GM10248 (cell line): ENCODE data around the gene PHF3.
"Not testable (repeated sequence)": the region's sequence is repeated elsewhere in the genome, so short reads cannot be mapped to it uniquely, and the experiment has no call there.

ENCODE experiments used
- CTCF ChIA-PET: fragments of 300-600 bp; sonication (Branson Sonifier 250); formaldehyde crosslinking; extraction: SDS; loops from one replicate; lab custom pipeline; 2021; ENCODE audit warnings: antibody characterized with exemption; lab: Yijun Ruan, JAX
- POLR2A ChIA-PET: fragments of 350-650 bp; sonication (Branson Sonifier 250); formaldehyde crosslinking; extraction: SDS; loops from one replicate; lab custom pipeline; 2020; ENCODE audit warnings: antibody characterized with exemption; lab: Yijun Ruan, JAX
- DNase-seq: peaks from one replicate; pipeline ENCODE4 v3.0.0; 2012; ENCODE audit errors: extremely low spot score
- CTCF ChIP-seq: IDR thresholded peaks from 2 replicates; pipeline ENCODE4 v1.5.1; 2012; ENCODE audit warnings: mild to moderate bottlenecking, low read depth; ENCODE audit errors: extremely low read depth, missing control alignments, control extremely low read depth

Gene PHF3

GRCh38 chr6:63740709-63741108 is 105.1 kb downstream of the PHF3 start:
- ChIA-PET POLR2A (no interaction called here), CTCF (interaction anchor here (1.4 kb wide), 1 partner anchor 9 kb away, joined by 3 read pairs; no protein-coding TSS in a partner anchor)
- no peak for DNase-seq
- no peak for TF ChIP-seq CTCF

GRCh38 chr6:63742060-63742459 is 106.5 kb downstream of the PHF3 start:
- ChIA-PET CTCF (interaction anchor here (1.0 to 1.4 kb wide), 3 partner anchors 9 to 17 kb away, joined by 3 to 5 read pairs (median 4); no protein-coding TSS in a partner anchor), POLR2A (interaction anchor here (0.6 kb wide), 1 partner anchor 64 kb away, joined by 4 read pairs; no protein-coding TSS in a partner anchor)
- no peak for TF ChIP-seq CTCF
- DNase-seq = no peak

- POLR2A ChIA-PET = no interaction called here
- TF ChIP-seq CTCF = no peak
- CTCF ChIA-PET = no interaction called here
- no peak for DNase-seq
These were observed 108.1 kb downstream of the PHF3 start for GRCh38 chr6:63743691-63744090.

- POLR2A ChIA-PET = no interaction called here
These were observed 109.2 kb downstream of the PHF3 start for GRCh38 chr6:63744810-63745209.

GRCh38 chr6:63745784-63746183 is 110.2 kb downstream of the PHF3 start:
- CTCF ChIA-PET = interaction anchor here (1.3 kb wide), 1 partner anchor 19 kb away, joined by 3 read pairs; no protein-coding TSS in a partner anchor
- POLR2A ChIA-PET = no interaction called here
- no peak for DNase-seq
- TF ChIP-seq CTCF = no peak

More at GRCh38 chr6:63744810-63745209, 109.2 kb downstream of the PHF3 start:
- no peak for TF ChIP-seq CTCF
- CTCF ChIA-PET = no interaction called here
- no peak for DNase-seq

- no peak for TF ChIP-seq CTCF
- DNase-seq = no peak
- CTCF ChIA-PET = interaction anchor here (1.3 kb wide), 1 partner anchor 9 kb away, joined by 5 read pairs; no protein-coding TSS in a partner anchor
- POLR2A ChIA-PET = no interaction called here
These were observed 114.8 kb downstream of the PHF3 start for GRCh38 chr6:63750400-63750799.

- CTCF ChIA-PET = interaction anchor here (1.3 kb wide), 1 partner anchor 159 kb away, joined by 4 read pairs; no protein-coding TSS in a partner anchor
- POLR2A ChIA-PET, DNase-seq: not testable (repeated sequence)
These were observed 121.7 kb downstream of the PHF3 start for GRCh38 chr6:63757275-63757674.
